ENCODE data around the gene BANF2.

- no peak for TF ChIP-seq POLR2AphosphoS5 (IDR thresholded peaks at IDR 0.05; ENCODE audit: low read depth, low read length)
- TF ChIP-seq, protein P1, sequence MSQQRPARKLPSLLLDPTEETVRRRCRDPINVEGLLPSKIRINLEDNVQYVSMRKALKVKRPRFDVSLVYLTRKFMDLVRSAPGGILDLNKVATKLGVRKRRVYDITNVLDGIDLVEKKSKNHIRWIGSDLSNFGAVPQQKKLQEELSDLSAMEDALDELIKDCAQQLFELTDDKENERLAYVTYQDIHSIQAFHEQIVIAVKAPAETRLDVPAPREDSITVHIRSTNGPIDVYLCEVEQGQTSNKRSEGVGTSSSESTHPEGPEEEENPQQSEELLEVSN (IDR thresholded peaks at IDR 0.05): no peak
Observed at GRCh38 chr20:17721802-17722486, 22.2 kb downstream of the BANF2 start.
